NCI-H1417 treated with DMSO at 0.1 percent for 48 hours (cell line): ENCODE results near the gene MCAM.

Source experiments
- DNase-seq: peaks from one replicate; lab custom pipeline; 2025; lab: John Stamatoyannopoulos, UW

The MCAM gene

GRCh38 chr11:119306373-119306890, 10.5 kb downstream of the MCAM start:
- DNase-seq = no peak

GRCh38 chr11:119305556-119306372, 11.2 kb downstream of the MCAM start:
- no peak for DNase-seq

GRCh38 chr11:119303227-119303718, 13.7 kb downstream of the MCAM start:
- DNase-seq = no peak

GRCh38 chr11:119300198-119300964, 16.5 kb downstream of the MCAM start:
- no peak for DNase-seq

GRCh38 chr11:119299416-119299815, 17.5 kb downstream of the MCAM start:
- no peak for DNase-seq

- DNase-seq = no peak
Observed at GRCh38 chr11:119298726-119299125, 18.2 kb downstream of the MCAM start.

- no peak for DNase-seq
Observed at GRCh38 chr11:119297938-119298337, 19.0 kb downstream of the MCAM start.

GRCh38 chr11:119295178-119295577, 21.8 kb downstream of the MCAM start:
- no peak for DNase-seq

- no peak for DNase-seq
Observed at GRCh38 chr11:119293461-119293860, 23.5 kb downstream of the MCAM start.

GRCh38 chr11:119290894-119291497, 25.9 kb downstream of the MCAM start:
- DNase-seq = no peak

GRCh38 chr11:119288219-119288618, 28.7 kb downstream of the MCAM start:
- no peak for DNase-seq

- DNase-seq = no peak
Observed at GRCh38 chr11:119285431-119285830, 31.5 kb downstream of the MCAM start.

- DNase-seq = no peak
Observed at GRCh38 chr11:119284344-119285157, 32.4 kb downstream of the MCAM start.

GRCh38 chr11:119282495-119282894, 34.4 kb downstream of the MCAM start:
- no peak for DNase-seq

GRCh38 chr11:119277660-119278059, 39.3 kb downstream of the MCAM start:
- DNase-seq = no peak

- DNase-seq = no peak
Observed at GRCh38 chr11:119273721-119274120, 43.2 kb downstream of the MCAM start.

- DNase-seq = no peak
Observed at GRCh38 chr11:119267645-119268044, 49.3 kb downstream of the MCAM start.

- DNase-seq = no peak
Observed at GRCh38 chr11:119266517-119267255, 50.2 kb downstream of the MCAM start.

GRCh38 chr11:119266063-119266462, 50.9 kb downstream of the MCAM start:
- no peak for DNase-seq

- DNase-seq = no peak
Observed at GRCh38 chr11:119263352-119263940, 53.5 kb downstream of the MCAM start.
